ENCODE data around the gene NOL9. TPM values are rescaled to one million over a fixed set of nuclear protein-coding genes. Genes with fewer than 3 reads are reported as not detected.

Gene NOL9
- total and polyA plus RNA-seq, 10 of the 15 experiments (the other 5 are each of a cell fraction or from before 2014, with no cell fraction given), result 3.9 to 35.9 (median 23.0) TPM

DNA sequence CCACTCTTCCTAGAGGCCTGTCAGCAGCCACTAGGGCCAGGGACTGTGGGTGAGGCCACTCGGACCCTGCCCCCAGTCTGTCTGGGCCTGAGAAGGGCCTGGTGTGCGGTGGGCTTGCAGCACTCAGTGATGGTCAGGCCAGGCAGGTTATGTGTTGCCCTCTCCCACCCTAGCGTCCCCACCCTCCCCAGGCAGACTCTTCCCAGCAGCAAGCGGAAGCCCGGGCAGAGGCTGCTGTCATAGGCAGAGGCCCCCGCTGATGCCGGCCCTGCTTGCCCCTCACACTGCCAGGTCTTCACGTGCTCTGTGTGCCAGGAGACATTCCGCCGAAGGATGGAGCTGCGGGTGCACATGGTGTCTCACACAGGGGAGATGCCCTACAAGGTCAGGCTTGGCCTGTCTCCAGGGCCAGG is 32.1 kb upstream of the NOL9 start (continued):
- TF ChIP-seq USF1 (IDR thresholded peaks at IDR 0.05; ENCODE audit: borderline replicate concordance, extremely low read length, insufficient read depth, low read depth, low read length), result no peak

GRCh38 chr1:6585841-6586240 is 31.5 kb upstream of the NOL9 start:
- Histone ChIP-seq H3K4me1 (ENCODE audit: control insufficient read depth, insufficient read depth, low read length) (peaks cover 9% of the 10 kb centered on the region), H3K9me3 (replicated peaks; ENCODE audit: control insufficient read depth, insufficient read depth, low read length) (no peaks in the 10 kb centered on the region), H4K20me1 (ENCODE audit: control insufficient read depth, insufficient read depth) (no peaks in the 10 kb centered on the region), H3K4me2 (ENCODE audit: control insufficient read depth, insufficient read depth) (no peak overlapping the region), H3K4me3 (no peak overlapping the region), H2AFZ (ENCODE audit: control insufficient read depth, low read depth, low read length) (no peak overlapping the region), H3K27me3 (replicated peaks in 1 of 2; ENCODE audit: control insufficient read depth in 2 of 2, insufficient read depth in 2 of 2, low read length in 1 of 2) (no peaks in the 10 kb centered on the region), H3K36me3 (ENCODE audit: control insufficient read depth in 2 of 2, insufficient read depth in 2 of 2, low read length in 1 of 2) (peaks cover 7 to 10% of the 10 kb centered on the region in 2 experiments; a peak in 3 of 4 replicates), H3K9ac (ENCODE audit: control insufficient read depth, insufficient read depth, low read length) (no peak overlapping the region), H3K79me2 (ENCODE audit: control insufficient read depth, insufficient read depth, low read length) (peaks cover 12% of the 10 kb centered on the region), H3K27ac (ENCODE audit: control insufficient read depth, insufficient read depth) (no peak overlapping the region)
- DNase-seq (ENCODE audit: low read depth, low spot score) (no peak), ATAC-seq (no peak), FAIRE-seq (no peak)
- CTCF ChIA-PET, result interaction anchor here (0.6 to 1.2 kb wide), 2 partner anchors 14 to 23 kb away, joined by 3 read pairs; no protein-coding TSS in a partner anchor
- intact Hi-C loops (cut with micrococcal nuclease; ENCODE audit: unreplicated experiment) (no loop called here), in situ Hi-C loops (cut with MboI) (no loop called here)
- WGBS (ENCODE audit: insufficient coverage, insufficient replicate concordance, low lambda C conversion rate, missing lambda C conversion rate), result 93% methylated on average over 7 of the region's 7 CpGs
- RAD21 ChIA-PET (ENCODE audit: unreplicated experiment), result no interaction called here
- SMC1A ChIA-PET (ENCODE audit: uncharacterized antibody, unreplicated experiment), result no interaction called here
- POLR2A ChIA-PET, result no interaction called here
- TF ChIP-seq POLR2AphosphoS5 (IDR thresholded peaks at IDR 0.05; ENCODE audit: low read length) (no peak), ZNF24 (IDR thresholded peaks at IDR 0.05) (no peak), NFYB (IDR thresholded peaks at IDR 0.05; ENCODE audit: insufficient read depth, low read depth, low read length) (no peak), CHD2 (IDR thresholded peaks at IDR 0.05; ENCODE audit: borderline replicate concordance, low read depth, low read length) (no peak), MTA2 (IDR thresholded peaks at IDR 0.05; ENCODE audit: low read depth) (no peak), ZNF207 (IDR thresholded peaks at IDR 0.05; ENCODE audit: borderline replicate concordance) (no peak), STAT3 (IDR thresholded peaks at IDR 0.05; ENCODE audit: low read depth, low read length) (no peak), SRF (IDR thresholded peaks at IDR 0.05; ENCODE audit: low read depth in 2 of 2, low read length in 2 of 2) (no peak), LARP7 (IDR thresholded peaks at IDR 0.05) (no peak), MEF2B (IDR thresholded peaks at IDR 0.05; ENCODE audit: partially characterized antibody, poor library complexity, severe bottlenecking) (no peak)
- BruUV-seq (replicated peaks), result no TSS peak
